ENCODE data around the gene BBOX1.

Gene BBOX1

GRCh38 chr11:27008811-27009535 is 31.6 kb upstream of the BBOX1 start:
- Histone ChIP-seq H3K36me3 (ENCODE audit: control insufficient read depth, insufficient read depth, low read length) (no peaks in the 10 kb centered on the region), H3K27me3 (ENCODE audit: control insufficient read depth, insufficient read depth, low read length) (no peaks in the 10 kb centered on the region), H3K4me3 (ENCODE audit: low read depth, low read length) (no peak overlapping the region), H3K9ac (ENCODE audit: low read depth, low read length) (no peak overlapping the region), H3K27ac (ENCODE audit: low read depth, low read length) (no peak overlapping the region), H3K4me1 (ENCODE audit: control insufficient read depth, insufficient read depth, low read length) (peaks cover 4% of the 10 kb centered on the region; the same call in 1 of the 2 replicates), H3K9me3 (ENCODE audit: control insufficient read depth, insufficient read depth, low read length) (no peaks in the 10 kb centered on the region)

- no peak overlapping the region for H3K9ac ChIP-seq (ENCODE audit: low read depth, low read length)
- no peak overlapping the region for H3K27ac ChIP-seq (ENCODE audit: low read depth, low read length)
- H3K4me1 ChIP-seq (ENCODE audit: control insufficient read depth, insufficient read depth, low read length): peaks cover 4% of the 10 kb centered on the region; the same call in 1 of the 2 replicates
- H3K27me3 ChIP-seq (ENCODE audit: control insufficient read depth, insufficient read depth, low read length): no peaks in the 10 kb centered on the region
- no peaks in the 10 kb centered on the region for H3K9me3 ChIP-seq (ENCODE audit: control insufficient read depth, insufficient read depth, low read length)
- H3K4me3 ChIP-seq (ENCODE audit: low read depth, low read length): no peak overlapping the region
- H3K36me3 ChIP-seq (ENCODE audit: control insufficient read depth, insufficient read depth, low read length): no peaks in the 10 kb centered on the region
These were observed 28.9 kb upstream of the BBOX1 start for GRCh38 chr11:27011560-27012233.

DNA sequence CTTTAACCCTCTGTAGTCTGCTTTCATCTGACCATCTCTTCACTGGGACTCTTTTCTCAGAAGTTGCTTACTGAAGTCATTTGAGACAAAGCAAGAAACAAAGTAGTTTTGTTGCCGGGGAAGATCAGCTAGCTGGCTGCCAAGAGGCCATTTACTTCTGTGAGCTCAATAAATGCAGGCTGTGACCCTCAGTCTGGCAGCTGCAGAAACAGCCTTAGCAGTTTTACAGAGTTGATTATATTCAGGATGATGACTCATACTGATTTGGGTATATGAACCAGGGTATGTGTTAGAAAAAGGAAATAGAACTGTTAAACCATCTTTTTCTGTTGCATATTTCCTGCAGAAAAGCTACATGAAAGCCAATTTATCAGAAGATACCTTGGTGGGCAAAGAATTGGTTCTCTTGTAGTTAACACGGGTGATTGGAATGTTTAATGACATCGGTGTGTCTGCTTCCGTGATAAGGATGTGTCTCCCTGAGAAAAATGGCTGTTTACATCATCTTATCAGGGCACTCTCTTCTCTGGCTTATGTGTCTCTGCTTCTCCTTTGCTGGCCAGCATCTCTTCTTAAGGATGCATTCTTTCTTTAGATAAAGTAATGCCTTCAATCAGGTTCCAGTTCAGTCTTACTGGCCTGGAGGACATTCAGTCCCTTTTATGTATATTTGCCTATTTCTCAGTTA is 28.2 kb upstream of the BBOX1 start:
- Histone ChIP-seq H3K4me3 (ENCODE audit: low read depth, low read length) (no peak overlapping the region), H3K36me3 (ENCODE audit: control insufficient read depth, insufficient read depth, low read length) (no peaks in the 10 kb centered on the region), H3K9ac (ENCODE audit: low read depth, low read length) (no peak overlapping the region), H3K27me3 (ENCODE audit: control insufficient read depth, insufficient read depth, low read length) (no peaks in the 10 kb centered on the region), H3K9me3 (ENCODE audit: control insufficient read depth, insufficient read depth, low read length) (no peaks in the 10 kb centered on the region), H3K4me1 (ENCODE audit: control insufficient read depth, insufficient read depth, low read length) (peaks cover 4% of the 10 kb centered on the region; the same call in 1 of the 2 replicates), H3K27ac (ENCODE audit: low read depth, low read length) (no peak overlapping the region)

- H3K27me3 ChIP-seq (ENCODE audit: control insufficient read depth, insufficient read depth, low read length): no peaks in the 10 kb centered on the region
- H3K4me3 ChIP-seq (ENCODE audit: low read depth, low read length): no peak overlapping the region
- no peak overlapping the region for H3K27ac ChIP-seq (ENCODE audit: low read depth, low read length)
- H3K36me3 ChIP-seq (ENCODE audit: control insufficient read depth, insufficient read depth, low read length): no peaks in the 10 kb centered on the region
- peaks cover 4% of the 10 kb centered on the region; the same call in 1 of the 2 replicates for H3K4me1 ChIP-seq (ENCODE audit: control insufficient read depth, insufficient read depth, low read length)
- no peak overlapping the region for H3K9ac ChIP-seq (ENCODE audit: low read depth, low read length)
- no peaks in the 10 kb centered on the region for H3K9me3 ChIP-seq (ENCODE audit: control insufficient read depth, insufficient read depth, low read length)
These were observed 26.7 kb upstream of the BBOX1 start for GRCh38 chr11:27013781-27014361.

DNA sequence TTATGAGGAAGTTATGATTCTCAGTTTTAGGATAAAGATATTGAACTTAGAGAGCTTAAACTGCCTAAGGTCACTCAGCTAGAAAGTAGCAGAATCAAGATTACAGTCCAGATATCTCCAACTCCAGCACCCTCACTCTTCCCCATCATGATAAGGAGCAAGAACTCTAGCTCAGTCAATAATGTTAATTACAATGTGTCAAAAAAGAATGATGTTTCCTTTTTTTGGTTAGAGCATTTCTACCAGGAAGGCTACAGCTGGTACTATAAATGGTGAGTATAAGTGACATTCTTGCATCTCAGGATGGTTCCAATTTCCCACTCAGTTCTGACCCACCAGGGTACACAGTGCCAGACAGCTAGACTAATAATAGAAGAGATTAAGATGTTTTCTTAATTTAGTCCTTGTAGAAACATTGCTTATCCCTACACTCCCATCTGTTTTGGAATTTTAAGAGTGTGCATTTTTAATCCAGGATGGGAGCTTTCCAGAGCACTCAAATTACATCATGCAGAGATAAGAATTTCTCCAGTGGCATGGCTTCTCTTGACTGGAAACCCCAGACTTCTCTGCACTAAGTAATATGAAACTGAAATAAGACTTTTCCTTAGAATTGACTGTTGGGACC is 21.6 kb upstream of the BBOX1 start:
- H3K36me3 ChIP-seq (ENCODE audit: control insufficient read depth, insufficient read depth, low read length): no peaks in the 10 kb centered on the region
- H3K4me1 ChIP-seq (ENCODE audit: control insufficient read depth, insufficient read depth, low read length): no peaks in the 10 kb centered on the region
- H3K9ac ChIP-seq (ENCODE audit: low read depth, low read length): no peak overlapping the region
- no peaks in the 10 kb centered on the region for H3K27me3 ChIP-seq (ENCODE audit: control insufficient read depth, insufficient read depth, low read length)
- no peak overlapping the region for H3K4me3 ChIP-seq (ENCODE audit: low read depth, low read length)
- H3K9me3 ChIP-seq (ENCODE audit: control insufficient read depth, insufficient read depth, low read length): no peaks in the 10 kb centered on the region
- no peak overlapping the region for H3K27ac ChIP-seq (ENCODE audit: low read depth, low read length)

- Histone ChIP-seq H3K36me3 (ENCODE audit: control insufficient read depth, insufficient read depth, low read length) (no peaks in the 10 kb centered on the region), H3K4me3 (ENCODE audit: low read depth, low read length) (no peak overlapping the region), H3K27me3 (ENCODE audit: control insufficient read depth, insufficient read depth, low read length) (no peaks in the 10 kb centered on the region), H3K4me1 (ENCODE audit: control insufficient read depth, insufficient read depth, low read length) (peaks cover 4% of the 10 kb centered on the region; the same call in 1 of the 2 replicates), H3K9ac (ENCODE audit: low read depth, low read length) (no peak overlapping the region), H3K27ac (ENCODE audit: low read depth, low read length) (no peak overlapping the region), H3K9me3 (ENCODE audit: control insufficient read depth, insufficient read depth, low read length) (no peaks in the 10 kb centered on the region)
These were observed 19.9 kb upstream of the BBOX1 start for GRCh38 chr11:27020751-27021150.

- no peaks in the 10 kb centered on the region for H3K36me3 ChIP-seq (ENCODE audit: control insufficient read depth, insufficient read depth, low read length)
- H3K27me3 ChIP-seq (ENCODE audit: control insufficient read depth, insufficient read depth, low read length): no peaks in the 10 kb centered on the region
- no peak overlapping the region for H3K9ac ChIP-seq (ENCODE audit: low read depth, low read length)
- H3K4me1 ChIP-seq (ENCODE audit: control insufficient read depth, insufficient read depth, low read length): peaks cover 4% of the 10 kb centered on the region; the same call in 1 of the 2 replicates
- no peaks in the 10 kb centered on the region for H3K9me3 ChIP-seq (ENCODE audit: control insufficient read depth, insufficient read depth, low read length)
- no peak overlapping the region for H3K4me3 ChIP-seq (ENCODE audit: low read depth, low read length)
- no peak overlapping the region for H3K27ac ChIP-seq (ENCODE audit: low read depth, low read length)
These were observed 17.9 kb upstream of the BBOX1 start for GRCh38 chr11:27022659-27023251.

DNA sequence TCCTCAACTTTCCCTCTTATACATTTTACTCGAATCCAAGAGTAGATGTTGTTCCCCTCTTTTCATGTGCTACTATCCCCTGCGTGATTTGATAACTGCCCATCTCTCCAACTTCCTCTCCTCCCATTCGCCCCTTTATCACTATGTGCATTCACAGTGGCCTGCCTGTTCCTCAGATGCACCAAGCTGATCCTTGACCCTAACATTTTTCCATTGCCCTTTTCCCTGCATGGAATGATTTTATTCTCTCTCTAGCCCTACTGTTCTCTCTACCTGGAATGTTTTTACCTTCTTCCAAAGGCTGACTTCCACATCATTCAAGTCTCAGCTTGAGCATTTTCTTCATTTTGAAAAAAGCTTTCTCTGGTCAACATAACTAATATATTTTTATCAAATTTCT is 15.8 kb upstream of the BBOX1 start:
- Histone ChIP-seq H3K27ac (ENCODE audit: low read depth, low read length) (no peak overlapping the region), H3K27me3 (ENCODE audit: control insufficient read depth, insufficient read depth, low read length) (no peaks in the 10 kb centered on the region), H3K4me1 (ENCODE audit: control insufficient read depth, insufficient read depth, low read length) (peaks cover 4% of the 10 kb centered on the region; the same call in 1 of the 2 replicates), H3K4me3 (ENCODE audit: low read depth, low read length) (no peak overlapping the region), H3K36me3 (ENCODE audit: control insufficient read depth, insufficient read depth, low read length) (no peaks in the 10 kb centered on the region), H3K9ac (ENCODE audit: low read depth, low read length) (no peak overlapping the region), H3K9me3 (ENCODE audit: control insufficient read depth, insufficient read depth, low read length) (no peaks in the 10 kb centered on the region)

GRCh38 chr11:27025312-27025955 is 15.2 kb upstream of the BBOX1 start:
- Histone ChIP-seq H3K9ac (ENCODE audit: low read depth, low read length) (no peak overlapping the region), H3K9me3 (ENCODE audit: control insufficient read depth, insufficient read depth, low read length) (no peaks in the 10 kb centered on the region), H3K27me3 (ENCODE audit: control insufficient read depth, insufficient read depth, low read length) (no peaks in the 10 kb centered on the region), H3K36me3 (ENCODE audit: control insufficient read depth, insufficient read depth, low read length) (no peaks in the 10 kb centered on the region), H3K27ac (ENCODE audit: low read depth, low read length) (no peak overlapping the region), H3K4me3 (ENCODE audit: low read depth, low read length) (no peak overlapping the region), H3K4me1 (ENCODE audit: control insufficient read depth, insufficient read depth, low read length) (peaks cover 4% of the 10 kb centered on the region; the same call in 1 of the 2 replicates)
